Tibial nerve (tissue), 3 donors: ENCODE measurements around the gene HEATR5B.

Source experiments
- POLR2A ChIP-seq, 2 donors: fragments of 450-650 bp; IDR thresholded peaks; one replicate each; pipeline ENCODE4 v1.6.1; 2017; ENCODE audit warnings: antibody characterized with exemption in 2 of 2, mild to moderate bottlenecking in 2 of 2, moderate library complexity in 2 of 2
- TF ChIP-seq, protein P1 (sequence below), 5 experiments: fragments of 200-600 bp in 3 of 5; fragments of 450-650 bp in 2 of 5; sonication (generic) in 3 of 5; IDR thresholded peaks; one replicate each; pipeline ENCODE4 v1.5.1; 2016 to 2019; ENCODE audit warnings: antibody characterized with exemption in 5 of 5, mild to moderate bottlenecking in 3 of 5, moderate library complexity in 2 of 5

DNA sequence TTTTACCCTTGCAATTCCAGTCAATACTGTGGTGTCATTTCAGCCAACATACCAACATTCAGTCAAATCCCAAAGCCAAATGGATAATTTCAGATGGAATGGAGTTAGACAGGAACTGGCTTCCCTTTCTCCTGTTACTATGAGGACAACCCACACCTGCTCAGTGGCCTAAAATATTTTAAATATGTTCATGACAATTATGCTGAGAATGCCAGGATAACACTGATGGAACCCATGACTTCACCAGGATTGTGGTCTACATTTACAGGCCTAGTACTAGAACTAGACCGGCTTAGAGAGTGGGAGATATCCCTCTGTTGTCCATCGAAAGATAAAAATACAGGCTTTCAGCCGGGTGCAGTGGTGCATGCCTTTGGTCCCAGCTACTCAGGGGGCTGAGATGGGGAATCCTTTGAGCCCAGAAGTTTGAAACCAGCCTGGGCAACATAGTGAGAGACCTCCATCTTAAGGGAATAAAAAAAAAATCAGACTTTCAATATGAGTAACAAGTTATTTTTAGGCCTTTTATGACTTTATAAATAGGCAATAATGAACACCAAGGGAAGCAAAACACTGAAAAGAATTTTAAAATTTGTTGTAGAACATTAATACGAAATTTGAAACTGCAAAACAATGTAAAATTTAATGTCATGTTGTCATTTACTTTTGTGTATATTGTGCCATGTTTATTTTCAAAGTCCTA lies 14.4 kb upstream of the HEATR5B start:
- TF ChIP-seq POLR2A (IDR thresholded peaks at IDR 0.05) = no peak
- TF ChIP-seq, protein P1, sequence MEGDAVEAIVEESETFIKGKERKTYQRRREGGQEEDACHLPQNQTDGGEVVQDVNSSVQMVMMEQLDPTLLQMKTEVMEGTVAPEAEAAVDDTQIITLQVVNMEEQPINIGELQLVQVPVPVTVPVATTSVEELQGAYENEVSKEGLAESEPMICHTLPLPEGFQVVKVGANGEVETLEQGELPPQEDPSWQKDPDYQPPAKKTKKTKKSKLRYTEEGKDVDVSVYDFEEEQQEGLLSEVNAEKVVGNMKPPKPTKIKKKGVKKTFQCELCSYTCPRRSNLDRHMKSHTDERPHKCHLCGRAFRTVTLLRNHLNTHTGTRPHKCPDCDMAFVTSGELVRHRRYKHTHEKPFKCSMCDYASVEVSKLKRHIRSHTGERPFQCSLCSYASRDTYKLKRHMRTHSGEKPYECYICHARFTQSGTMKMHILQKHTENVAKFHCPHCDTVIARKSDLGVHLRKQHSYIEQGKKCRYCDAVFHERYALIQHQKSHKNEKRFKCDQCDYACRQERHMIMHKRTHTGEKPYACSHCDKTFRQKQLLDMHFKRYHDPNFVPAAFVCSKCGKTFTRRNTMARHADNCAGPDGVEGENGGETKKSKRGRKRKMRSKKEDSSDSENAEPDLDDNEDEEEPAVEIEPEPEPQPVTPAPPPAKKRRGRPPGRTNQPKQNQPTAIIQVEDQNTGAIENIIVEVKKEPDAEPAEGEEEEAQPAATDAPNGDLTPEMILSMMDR (IDR thresholded peaks at IDR 0.05) = no peak
